ENCODE results near the gene CYB561. TPM values are rescaled to one million over a fixed set of nuclear protein-coding genes. Genes with fewer than 3 reads are reported as not detected.
"Not testable (repeated sequence)": the region's sequence is repeated elsewhere in the genome, so short reads cannot be mapped to it uniquely, and the experiment has no call there.

Gene CYB561
- polyA plus RNA-seq, 1 donor, result 5.9 TPM

DNA sequence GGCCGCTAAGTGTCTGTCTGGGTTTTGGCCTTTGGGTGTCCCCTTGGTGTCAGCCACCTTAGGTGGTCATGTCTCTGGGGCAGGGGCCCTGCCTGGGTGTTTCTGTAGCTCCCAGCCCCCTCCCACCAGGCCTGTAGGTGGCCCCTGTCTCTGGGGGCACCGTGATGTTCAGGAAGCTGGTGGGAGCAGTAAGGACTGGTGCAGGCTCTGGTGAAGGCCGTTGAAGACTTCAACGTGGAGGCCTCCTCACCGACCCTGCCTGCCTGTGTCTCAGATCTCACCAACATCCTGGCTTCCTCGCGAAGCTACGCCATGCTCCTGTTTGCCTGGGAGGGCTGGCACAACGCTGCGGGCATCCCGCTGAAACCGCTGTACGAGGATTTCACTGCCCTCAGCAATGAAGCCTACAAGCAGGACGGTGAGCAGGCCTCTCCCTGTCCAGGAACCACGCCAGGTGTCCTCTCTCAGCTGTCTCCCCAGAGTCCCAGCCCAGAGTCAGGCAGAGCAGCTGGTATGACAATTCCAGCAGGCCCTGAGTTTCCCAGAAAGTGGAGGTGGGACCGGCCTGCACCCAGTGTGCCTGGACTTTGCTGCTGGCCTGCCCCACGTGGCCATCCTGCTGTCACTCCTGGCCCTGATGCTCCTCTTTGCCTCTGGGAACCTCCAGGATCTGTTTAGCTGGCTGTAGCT lies 33.5 kb upstream of the CYB561 start:
- no peak for DNase-seq (ENCODE audit: low read depth)

DNA sequence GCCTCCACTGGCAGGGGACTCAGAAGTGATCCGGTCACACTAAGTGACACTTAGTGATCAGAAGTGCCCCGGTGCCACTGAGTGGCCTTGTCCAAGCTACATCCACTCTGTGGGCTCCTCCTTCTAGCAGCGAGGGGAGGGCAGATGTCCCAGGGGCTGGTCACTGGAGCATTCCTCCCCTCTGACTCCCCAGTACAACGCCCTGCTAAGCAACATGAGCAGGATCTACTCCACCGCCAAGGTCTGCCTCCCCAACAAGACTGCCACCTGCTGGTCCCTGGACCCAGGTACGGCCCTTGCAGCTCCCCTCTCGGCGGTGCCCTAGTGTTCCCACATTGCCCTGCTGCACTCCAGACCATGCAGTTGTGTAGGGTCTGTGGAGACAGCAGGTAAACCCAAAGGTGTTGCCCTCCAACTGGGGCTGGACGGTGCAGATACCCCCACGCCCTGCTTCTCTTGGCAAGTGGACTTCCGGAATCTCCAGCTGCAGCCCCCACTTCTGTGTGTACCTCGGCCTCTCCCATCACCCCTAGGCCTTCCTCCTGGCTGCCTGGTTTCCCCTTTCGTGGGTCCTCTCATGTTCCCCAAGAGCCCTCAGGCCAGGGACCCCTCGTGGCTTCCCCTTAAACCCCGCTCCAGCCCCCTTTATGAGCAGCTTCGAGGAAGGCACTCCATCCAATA lies 32.8 kb upstream of the CYB561 start:
- DNase-seq (ENCODE audit: low read depth), result peak; percentile 19

DNA sequence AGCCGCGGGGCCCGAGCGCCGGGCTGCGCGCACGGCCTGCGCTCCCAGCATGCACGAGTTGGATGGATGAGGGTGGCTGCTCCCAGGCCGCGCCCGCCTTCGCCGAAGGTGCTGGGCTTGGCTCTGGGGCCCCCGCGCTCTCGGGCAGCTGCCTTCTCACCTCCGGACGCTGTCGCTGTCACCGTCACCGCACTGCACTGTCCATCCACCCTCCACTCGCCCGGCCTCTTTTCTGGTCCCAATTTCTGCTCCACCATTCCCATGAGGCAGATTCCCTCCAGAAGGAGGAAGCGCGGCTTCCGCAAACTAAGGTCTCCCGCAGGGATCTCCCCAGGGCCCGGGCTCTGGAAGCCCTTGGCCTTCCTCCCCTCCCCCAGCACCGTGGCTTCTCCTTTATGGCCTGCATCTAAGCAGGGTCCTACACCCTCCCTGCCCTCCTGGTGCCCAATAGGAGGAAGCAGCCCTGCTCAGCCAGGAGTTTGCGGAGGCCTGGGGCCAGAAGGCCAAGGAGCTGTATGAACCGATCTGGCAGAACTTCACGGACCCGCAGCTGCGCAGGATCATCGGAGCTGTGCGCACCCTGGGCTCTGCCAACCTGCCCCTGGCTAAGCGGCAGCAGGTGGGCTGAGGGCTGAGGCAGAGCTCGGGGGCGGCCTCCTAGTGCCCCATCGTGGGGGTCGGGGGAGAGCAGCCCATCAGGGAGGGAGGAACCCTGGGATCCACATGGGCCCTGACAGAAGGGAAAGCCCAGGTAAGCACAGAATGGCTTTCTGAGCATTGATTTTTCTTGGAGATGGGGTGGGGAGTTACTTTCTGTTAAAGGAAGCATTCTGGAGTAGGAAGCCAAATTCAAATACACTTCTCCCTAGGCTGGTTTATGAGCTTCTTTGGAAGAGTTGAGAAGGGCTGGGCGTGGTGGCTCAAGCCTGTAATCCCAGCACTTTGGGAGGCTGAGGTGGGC lies 31.7 kb upstream of the CYB561 start:
- DNase-seq (ENCODE audit: low read depth), result no peak

DNA sequence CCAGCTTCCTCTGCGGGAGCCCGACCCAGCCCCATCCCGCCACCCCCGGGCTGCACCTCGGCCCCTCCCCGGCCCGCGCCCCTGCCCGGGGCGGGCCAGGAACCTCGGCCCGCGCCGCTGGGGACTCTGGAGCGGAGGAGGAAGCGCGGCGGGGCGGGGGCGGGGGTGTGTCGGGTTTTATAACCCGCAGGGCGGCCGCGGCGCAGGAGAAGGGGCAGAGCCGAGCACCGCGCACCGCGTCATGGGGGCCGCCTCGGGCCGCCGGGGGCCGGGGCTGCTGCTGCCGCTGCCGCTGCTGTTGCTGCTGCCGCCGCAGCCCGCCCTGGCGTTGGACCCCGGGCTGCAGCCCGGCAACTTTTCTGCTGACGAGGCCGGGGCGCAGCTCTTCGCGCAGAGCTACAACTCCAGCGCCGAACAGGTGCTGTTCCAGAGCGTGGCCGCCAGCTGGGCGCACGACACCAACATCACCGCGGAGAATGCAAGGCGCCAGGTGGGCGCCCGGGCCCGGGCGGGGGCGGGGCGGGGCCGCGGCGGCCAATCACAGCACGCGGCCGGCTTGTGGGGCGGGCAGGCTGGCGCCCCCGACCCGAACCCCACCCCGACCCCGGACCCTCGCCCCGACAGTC lies 30.9 kb upstream of the CYB561 start, which contains the start of gene ACE:
TSS of gene ACE (plus strand) at position 208 of the 626 bp plus-strand sequence. CDS start at position 242, 34 bp downstream.
- no peak for DNase-seq (ENCODE audit: low read depth)

DNA sequence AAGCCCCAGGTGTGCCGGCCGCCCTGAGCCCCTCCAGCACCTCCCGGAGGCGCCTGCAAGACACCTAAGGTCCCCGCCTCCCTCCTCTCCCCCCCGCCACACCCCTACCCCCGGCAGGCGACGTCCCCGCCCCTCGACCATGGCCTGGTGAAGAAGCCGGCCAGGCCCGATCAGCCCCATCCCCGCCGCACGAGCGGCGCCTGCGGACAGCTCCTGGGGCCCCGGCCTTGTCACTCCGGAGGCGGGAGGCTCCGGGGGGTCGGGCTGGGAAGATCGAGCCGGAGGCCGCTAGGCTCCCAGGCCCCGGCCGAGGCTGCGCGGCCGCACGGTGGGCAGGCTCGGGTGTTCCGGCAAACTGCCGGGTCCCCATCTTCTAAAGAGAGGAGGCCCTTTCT lies 30.4 kb upstream of the CYB561 start:
- no peak for DNase-seq (ENCODE audit: low read depth)

DNA sequence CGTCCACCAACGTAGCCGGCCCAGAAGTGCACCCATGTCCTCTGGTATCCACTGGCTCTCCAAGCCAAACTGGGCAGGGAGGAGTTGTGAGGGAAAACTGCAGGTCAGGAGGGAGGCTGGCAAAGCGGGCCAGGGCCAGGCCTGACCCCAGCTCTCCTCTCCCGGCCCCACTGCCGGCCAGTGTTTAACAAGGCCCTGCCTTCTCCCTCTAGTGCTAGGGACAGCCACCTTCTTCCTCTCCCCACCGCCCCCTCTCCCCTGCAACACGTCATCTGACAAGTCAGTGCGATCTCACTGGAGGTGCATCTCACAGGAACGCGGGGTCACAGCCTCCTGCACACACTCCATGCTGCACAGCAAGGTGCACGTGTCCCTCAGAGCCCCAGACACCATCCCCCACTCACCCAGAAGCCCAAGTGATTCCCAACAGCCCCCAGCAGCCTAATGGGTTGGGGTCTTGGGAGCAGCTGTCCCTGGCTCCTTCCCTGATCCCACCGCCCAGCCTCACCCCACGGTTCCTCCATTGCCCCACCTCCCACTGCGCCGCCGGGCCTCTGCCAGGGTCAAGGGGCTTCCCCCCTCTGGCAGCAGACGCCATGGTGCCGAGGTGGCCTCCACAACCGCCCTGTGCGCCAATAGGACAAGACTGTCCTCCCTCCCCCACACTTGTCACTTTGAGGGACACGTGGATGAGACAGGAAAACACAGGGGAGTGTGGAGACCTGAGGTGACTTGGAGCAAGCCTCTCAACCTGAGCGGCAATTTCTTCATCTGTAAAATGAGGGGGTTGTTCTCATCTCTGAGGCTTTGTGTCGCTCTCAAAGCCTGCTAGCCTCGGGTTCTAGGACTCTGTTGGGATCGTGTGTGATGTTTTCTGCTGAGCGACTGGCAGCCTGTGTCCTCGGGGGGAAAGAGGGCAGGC lies 29.6 kb upstream of the CYB561 start:
- DNase-seq (ENCODE audit: low read depth), result no peak

DNA sequence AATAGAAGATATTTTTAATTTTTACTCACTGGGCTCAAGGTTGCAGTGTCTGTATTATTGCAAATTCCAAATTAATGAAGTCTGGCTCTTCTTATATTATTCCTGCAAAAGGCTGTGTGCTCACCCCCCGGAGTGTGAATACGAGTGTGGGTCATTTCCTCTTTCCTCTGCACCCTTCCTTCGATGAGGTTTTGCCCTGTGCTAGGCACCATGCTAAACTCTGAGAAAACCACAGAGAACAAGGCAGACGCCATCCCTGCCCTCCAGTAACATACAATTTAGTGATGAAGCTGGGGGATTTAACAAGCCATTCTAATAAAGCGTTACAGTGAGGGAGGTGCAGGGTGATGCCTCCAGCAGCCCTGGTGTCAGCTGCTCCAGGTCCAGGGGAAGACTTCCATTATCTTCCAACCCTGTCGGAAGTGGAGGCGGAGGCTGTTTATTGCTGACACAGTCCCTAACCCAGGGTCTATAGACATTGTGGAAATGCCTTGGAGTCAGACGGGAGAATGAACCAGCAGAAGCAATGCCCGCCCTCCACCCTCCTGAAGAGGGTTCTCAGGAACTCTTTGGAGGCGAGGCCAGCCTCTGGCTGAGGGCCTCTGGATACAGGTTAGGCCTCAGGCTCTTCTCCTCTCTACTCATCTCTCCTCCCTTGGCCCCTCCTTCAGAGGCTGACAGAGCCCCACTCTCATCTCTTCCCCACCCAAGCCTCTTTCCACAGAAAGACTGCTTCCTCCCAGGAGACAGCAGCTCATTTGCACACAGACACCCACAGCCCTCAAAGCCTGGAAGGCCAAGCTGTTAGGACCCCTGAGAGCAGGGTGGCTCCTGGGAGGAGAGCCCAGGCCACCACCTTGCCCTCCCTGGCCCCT lies 28.7 kb upstream of the CYB561 start:
- DNase-seq (ENCODE audit: low read depth), result no peak

DNA sequence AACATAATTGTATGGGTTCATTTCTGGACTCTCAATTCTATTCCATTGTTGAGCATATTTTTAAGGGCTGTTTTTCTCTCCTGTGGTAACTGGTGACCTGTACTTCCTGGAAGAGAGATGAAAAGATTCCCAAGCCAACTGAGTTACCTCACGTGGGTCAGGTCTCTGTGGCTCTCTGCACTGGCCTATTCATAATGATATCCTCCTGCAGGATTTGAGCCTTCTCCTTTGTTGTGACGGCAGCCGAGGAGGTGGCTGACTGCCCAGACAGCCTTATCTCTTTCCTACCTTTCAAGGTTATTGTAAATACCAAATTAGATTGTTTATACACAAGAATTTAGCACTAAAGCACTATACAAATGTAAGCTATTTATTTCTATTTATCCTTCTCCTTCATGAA lies 28.1 kb upstream of the CYB561 start:
- DNase-seq (ENCODE audit: low read depth), result no peak

DNA sequence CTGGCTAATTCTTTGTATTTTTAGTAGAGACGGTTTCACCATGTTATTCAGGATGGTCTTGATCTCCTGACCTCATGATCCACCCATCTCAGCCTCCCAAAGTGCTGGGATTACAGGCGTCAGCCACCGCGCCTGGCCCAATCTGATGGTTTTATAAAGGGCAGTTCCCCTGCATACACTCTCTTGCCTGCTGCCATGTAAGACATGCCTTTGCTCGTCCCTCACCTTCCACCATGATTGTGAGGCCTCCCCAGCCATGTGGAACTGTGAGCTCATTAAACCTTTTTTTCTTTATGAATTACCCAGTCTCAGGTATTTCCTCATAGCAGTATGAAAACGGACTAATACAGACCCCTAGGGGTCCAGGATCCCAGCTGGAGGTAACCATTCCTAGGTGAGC lies 22.0 kb upstream of the CYB561 start:
- not testable (repeated sequence) for DNase-seq (ENCODE audit: low read depth)

DNA sequence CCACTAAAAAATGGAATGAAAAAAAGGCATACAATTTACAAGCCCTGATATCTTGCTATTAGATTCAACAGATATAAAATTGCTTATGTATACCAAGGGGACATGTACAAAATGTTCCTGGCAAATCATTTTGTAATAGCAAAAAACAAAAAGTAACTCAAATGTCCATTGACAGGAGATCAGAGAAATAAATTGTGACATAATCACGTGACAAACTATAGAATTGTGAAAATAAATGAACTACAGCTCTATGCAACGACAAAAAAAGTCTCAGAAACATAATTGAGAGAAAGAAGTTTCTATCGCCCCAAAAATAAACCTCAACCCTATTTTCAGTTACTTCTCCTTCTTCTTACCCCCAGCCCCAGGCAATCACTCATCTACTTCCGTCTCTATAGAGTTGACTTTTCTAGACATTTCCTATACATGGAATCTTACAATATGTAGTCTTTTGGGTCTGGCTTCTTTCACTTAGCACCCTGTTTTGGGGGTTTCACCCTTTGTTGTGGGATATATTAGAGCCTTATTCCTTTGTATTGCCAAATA lies 18.7 kb upstream of the CYB561 start:
- DNase-seq (ENCODE audit: low read depth), result no peak

DNA sequence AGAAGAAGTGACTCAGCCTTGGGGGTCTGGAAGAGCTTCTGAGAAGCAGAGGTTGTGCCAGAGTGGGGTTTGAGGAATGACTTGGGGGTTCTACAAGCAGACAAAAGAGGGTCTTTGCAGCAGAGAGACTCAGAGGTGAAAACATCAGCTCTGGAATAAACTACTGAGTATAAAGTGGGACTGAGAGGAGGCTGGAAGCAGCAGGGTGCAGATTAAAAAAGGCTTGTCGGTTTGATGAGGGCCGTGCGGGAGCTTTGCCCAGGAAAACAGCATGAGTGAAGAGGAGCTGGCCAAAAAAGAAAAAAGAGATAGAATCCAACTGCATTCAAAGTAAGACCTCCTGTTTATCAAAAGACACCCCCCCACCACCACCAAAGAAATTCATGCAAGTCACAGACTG lies 17.7 kb upstream of the CYB561 start:
- no peak for DNase-seq (ENCODE audit: low read depth)

DNA sequence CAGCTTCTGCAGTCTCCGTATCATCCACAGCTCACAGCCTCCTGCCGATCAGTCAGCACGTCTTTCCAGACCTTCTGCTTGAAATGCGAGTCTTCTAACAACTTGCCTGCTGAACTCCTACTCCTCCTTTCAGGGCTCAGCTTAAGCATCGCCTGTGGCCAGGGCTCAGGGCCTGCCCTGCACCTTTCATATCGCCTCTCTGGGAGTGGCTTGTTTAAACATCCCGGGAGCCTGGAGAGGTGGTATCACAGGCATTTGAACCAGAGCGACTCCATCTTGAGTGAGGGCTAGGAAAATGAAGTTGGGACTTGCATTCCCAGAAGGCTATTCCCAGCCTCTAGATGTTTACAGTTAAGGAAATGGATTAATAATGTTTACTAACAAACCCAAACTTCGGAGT lies 13.9 kb upstream of the CYB561 start:
- DNase-seq (ENCODE audit: low read depth), result no peak

DNA sequence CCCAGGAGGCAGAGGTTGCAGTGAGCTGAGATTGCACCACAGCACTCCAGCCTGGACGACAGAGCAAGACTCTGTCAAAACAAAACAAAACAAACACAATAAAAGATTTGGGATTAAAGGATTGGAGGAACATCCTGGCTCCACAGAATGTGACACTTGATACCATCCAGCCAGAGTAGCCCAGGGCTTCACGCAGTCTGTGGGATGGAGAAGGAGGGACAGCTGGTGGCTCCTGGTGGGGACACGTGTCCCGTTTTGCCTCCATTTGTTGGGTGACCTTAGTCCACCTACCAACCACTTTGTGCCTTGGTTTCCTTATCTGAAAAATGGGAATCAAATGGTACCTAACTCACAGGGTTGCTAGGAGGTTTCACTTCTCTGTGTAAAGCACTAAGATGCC lies 12.4 kb upstream of the CYB561 start:
- no peak for DNase-seq (ENCODE audit: low read depth)

DNA sequence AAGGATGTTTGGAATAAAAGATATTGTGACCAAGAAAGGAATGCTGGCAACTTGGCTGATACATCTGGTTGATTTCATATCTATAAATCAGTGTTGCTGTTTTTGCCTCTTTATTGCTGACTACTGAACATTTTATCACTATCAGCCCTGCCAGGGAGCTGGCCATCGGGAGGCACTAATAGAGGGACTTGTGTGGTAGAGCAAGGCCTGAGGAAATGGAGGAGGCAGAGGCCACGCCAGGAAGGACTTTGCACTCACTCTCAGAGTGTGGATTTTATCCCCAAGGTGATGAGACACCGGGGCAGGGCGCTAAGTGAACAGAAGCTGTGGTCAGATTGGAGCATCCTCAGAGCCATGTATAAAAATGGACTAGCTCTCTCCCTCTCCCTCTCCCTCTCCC lies 9.3 kb upstream of the CYB561 start:
- no peak for DNase-seq (ENCODE audit: low read depth)

DNA sequence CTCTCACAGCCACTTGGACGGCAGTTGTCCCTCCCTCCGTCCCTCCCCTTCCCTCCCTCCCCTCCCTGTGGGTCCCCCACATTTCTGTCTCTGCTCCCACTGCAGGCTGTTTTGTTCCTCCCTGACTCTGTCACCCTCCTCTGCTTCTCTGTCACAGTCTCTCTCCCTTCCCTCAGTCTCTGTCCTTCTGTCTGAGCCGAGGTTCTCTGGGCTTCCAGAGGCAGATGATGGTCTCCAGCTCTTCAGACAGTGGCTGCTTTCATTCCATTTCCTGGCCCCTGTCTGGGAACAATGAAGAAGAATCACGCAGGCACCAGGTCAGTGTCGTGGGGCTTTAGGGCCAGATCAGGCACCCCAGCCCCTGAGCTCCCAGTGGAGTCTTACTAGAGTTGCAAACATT lies 8.8 kb upstream of the CYB561 start:
- DNase-seq (ENCODE audit: low read depth), result no peak

DNA sequence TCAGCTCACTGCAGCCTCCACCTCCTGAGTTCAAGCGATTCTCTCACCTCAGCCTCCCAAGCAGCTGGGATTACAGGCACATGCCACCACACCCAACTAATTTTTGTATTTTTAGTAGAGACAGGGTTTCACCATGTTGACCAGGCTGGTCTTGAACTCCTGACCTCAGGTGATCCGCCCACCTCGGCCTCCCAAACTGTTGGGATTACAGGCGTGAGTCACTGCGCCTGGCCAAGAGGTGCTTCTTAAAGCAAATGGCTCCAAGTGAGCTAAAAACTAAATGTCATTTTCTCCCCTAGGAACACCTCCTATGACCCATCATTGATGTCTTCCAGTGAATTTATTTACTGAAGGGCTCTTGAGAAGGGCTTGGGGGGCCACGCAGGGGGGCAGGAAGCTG lies 8.3 kb upstream of the CYB561 start:
- DNase-seq (ENCODE audit: low read depth), result not testable (repeated sequence)

DNA sequence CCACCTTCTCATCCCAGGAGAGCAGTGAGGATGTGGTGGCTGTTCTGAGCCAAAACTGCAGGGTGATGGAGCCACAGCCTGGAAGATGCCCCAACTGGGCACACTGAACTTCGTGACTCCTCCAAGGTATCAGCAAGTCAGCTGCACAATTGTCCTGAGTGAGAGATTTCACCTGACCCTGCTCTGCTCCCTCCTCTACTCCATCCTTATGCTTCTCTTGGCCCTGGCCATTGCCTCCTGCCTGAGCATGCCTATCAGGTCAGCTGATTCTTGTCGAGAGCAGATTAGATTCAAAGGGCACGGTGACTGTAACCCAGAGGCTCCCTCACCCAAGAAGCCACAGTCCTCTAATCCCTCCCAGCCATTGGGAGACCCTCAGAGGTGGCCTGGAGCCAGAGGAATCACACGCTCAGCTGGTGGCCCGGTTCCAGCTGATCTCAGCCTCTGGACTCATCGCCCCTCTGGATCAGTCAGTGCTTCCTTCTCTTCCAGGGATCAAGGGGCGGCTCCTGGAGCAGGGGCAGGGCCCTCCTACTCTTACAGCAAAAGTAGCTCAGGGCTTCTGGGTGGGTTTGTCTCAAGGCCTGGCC lies 7.0 kb upstream of the CYB561 start:
- no peak for DNase-seq (ENCODE audit: low read depth)

DNA sequence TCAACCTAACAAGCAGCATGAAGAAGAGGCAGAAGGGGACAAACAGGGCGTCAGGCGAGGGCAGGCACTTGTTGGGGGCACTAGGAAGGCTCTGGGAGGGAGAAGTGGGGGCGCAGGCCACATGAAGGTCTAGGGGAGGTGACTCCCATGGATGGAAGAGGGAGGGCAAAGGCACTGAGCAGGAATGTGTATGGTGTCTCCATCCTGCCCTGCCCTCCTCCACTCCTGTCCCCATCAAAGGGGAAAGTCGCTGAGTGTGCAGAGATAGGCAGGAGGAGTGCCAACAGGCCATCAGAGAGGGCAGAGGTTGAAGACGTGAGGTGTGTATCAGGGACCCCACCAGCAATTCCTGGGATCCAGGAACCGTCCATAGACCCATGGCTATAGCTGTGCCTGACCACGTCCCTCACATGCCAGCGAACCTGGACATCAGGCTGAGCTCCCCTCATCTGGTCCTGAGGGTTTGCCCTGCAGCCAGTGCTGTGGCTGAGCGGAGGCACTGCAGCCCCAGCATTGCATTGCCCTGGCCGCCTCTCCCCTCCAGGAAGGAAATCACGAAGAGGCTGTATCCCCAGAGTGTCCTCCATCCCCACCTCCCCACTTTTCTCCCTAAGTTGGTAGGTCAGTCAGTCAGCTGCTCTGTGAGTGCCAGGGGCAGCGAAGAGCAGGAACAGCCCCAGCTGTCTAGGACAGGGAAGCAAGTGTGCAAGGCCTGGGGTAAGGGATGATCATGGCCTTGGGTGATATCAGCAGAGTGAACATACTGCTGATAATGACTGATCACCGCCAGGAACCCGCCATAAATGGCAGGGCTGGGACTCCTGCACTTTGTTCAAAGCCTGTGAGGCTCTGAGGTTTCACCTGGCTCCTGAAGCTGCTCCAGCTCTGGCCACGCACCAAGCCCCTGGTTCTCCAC lies 6.2 kb upstream of the CYB561 start:
- DNase-seq (ENCODE audit: low read depth), result no peak

Measured in forelimb muscle (tissue), 1 donor.